Endothelial cell of umbilical vein (primary cell): ENCODE data around the gene PCSK6.

Source experiments
- EZH2 ChIP-seq: IDR thresholded peaks from 2 replicates; pipeline ENCODE4 v1.6.1; 2012; ENCODE audit warnings: borderline replicate concordance, low read depth, mild to moderate bottlenecking, moderate library complexity, low read length, inconsistent platforms; ENCODE audit not compliant: severe bottlenecking
- FOS ChIP-seq: IDR thresholded peaks from 2 replicates; pipeline ENCODE4 v1.6.1; 2011; ENCODE audit warnings: mild to moderate bottlenecking, low read length, moderate library complexity, borderline replicate concordance; ENCODE audit not compliant: insufficient read depth
- JUN ChIP-seq: IDR thresholded peaks from 2 replicates; pipeline ENCODE4 v1.6.1; 2011; ENCODE audit warnings: borderline replicate concordance, low read depth; ENCODE audit not compliant: insufficient read length, insufficient read depth
- MAX ChIP-seq: IDR thresholded peaks from 2 replicates; pipeline ENCODE4 v1.6.1; 2011; ENCODE audit not compliant: insufficient read depth, insufficient read length
- MYC ChIP-seq: IDR thresholded peaks from one replicate; pipeline ENCODE4 v1.6.1; 2011; ENCODE audit warnings: mild to moderate bottlenecking, low read depth, low read length
- POLR2A ChIP-seq: IDR thresholded peaks from 2 replicates; pipeline ENCODE4 v1.6.1; 2012; ENCODE audit warnings: low read depth, mild to moderate bottlenecking, control low read depth, low read length
- POLR2AphosphoS5 ChIP-seq: IDR thresholded peaks from 2 replicates; pipeline ENCODE4 v1.6.1; 2012; ENCODE audit warnings: low read depth, mild to moderate bottlenecking, control low read depth, low read length, moderate library complexity; ENCODE audit not compliant: insufficient read depth
- TF ChIP-seq, protein P1 (sequence below), 2 donors: IDR thresholded peaks; 1 replicate in 1 of 2; 2 replicates in 1 of 2; pipeline ENCODE4 v1.5.1; 2011; ENCODE audit warnings: low read length in 2 of 2, mild to moderate bottlenecking in 2 of 2, moderate library complexity in 2 of 2, control low read depth in 1 of 2, inconsistent platforms in 1 of 2, low read depth in 1 of 2; ENCODE audit not compliant: insufficient read depth in 1 of 2; ENCODE audit errors: extremely low read depth in 1 of 2

- TF ChIP-seq, protein P1, sequence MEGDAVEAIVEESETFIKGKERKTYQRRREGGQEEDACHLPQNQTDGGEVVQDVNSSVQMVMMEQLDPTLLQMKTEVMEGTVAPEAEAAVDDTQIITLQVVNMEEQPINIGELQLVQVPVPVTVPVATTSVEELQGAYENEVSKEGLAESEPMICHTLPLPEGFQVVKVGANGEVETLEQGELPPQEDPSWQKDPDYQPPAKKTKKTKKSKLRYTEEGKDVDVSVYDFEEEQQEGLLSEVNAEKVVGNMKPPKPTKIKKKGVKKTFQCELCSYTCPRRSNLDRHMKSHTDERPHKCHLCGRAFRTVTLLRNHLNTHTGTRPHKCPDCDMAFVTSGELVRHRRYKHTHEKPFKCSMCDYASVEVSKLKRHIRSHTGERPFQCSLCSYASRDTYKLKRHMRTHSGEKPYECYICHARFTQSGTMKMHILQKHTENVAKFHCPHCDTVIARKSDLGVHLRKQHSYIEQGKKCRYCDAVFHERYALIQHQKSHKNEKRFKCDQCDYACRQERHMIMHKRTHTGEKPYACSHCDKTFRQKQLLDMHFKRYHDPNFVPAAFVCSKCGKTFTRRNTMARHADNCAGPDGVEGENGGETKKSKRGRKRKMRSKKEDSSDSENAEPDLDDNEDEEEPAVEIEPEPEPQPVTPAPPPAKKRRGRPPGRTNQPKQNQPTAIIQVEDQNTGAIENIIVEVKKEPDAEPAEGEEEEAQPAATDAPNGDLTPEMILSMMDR (IDR thresholded peaks at IDR 0.05; ENCODE audit: extremely low read depth in 1 of 2, insufficient read depth in 1 of 2, low read depth in 1 of 2, low read length in 2 of 2), result no peak
- TF ChIP-seq FOS (no peak), POLR2AphosphoS5 (no peak), MYC (no peak), EZH2 (no peak), POLR2A (no peak), JUN (no peak), MAX (no peak)
These were observed 140.9 kb downstream of the PCSK6 start for GRCh38 chr15:101348643-101349042.
